Measurements from ENCODE around the gene CDK5.

GRCh38 chr7:151033864-151034249 lies 23.8 kb downstream of the CDK5 start:
- no peak for TF ChIP-seq POLR2A (IDR thresholded peaks at IDR 0.05; ENCODE audit: low read length)
- no peak for TF ChIP-seq GATA1 (IDR thresholded peaks at IDR 0.05; ENCODE audit: low read depth, low read length)

Measured in erythroblast (primary cell).